Ovary (tissue), 3 donors: Measurements from ENCODE around the gene ARVCF.

Experiments used
- CTCF ChIP-seq, 3 donors: fragments of 450-650 bp in 2 of 3; fragments of 200-600 bp in 1 of 3; IDR thresholded peaks; one replicate each; pipeline versions ENCODE4 v1.5.1 to v1.8.0; 2016 to 2022; ENCODE audit warnings: antibody characterized with exemption in 3 of 3, mild to moderate bottlenecking in 1 of 3
- POLR2A ChIP-seq: fragments of 450-650 bp; IDR thresholded peaks from one replicate; pipeline ENCODE4 v1.6.1; 2017; ENCODE audit warnings: antibody characterized with exemption, mild to moderate bottlenecking, moderate library complexity
- donor health status: DM: no; HTN: no; CAD: no.

- TF ChIP-seq CTCF (IDR thresholded peaks at IDR 0.05): no peak
- TF ChIP-seq POLR2A: no peak
These were observed 5.3 kb downstream of the ARVCF start for GRCh38 chr22:20011123-20011992.
